Measurements from ENCODE around the gene C2orf15. TPM values are rescaled to one million over a fixed set of nuclear protein-coding genes. Genes with fewer than 3 reads are reported as not detected.

Gene C2orf15
- total RNA-seq, 1 experiment from 2014 or later = 1.9 TPM

DNA sequence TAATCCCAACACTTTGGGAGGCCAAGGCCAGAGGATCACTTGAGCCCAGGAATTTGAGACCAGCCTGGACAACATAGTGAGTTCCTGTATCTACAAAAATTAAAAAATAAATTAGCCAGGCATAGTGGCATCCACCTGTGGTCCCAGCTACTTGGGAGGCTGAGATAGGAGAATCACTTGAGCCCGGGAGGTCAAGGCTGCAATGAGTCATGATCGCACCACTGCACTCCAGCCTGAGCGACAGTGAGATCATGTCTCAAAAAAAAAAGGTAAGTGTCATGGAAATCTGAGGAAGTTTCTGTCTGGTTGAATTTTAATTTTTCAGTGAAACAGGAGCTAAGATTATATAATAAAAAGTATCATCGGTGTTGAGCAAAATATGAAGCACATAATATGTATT is 2.5 kb upstream of the C2orf15 start:
- BruUV-seq (replicated peaks) = no TSS peak
- POLR2A ChIA-PET = no interaction called here
- no peak for ATAC-seq
- no peaks in the 10 kb centered on the region for H4K20me1 ChIP-seq (ENCODE audit: insufficient read depth)
- RAD21 ChIA-PET (ENCODE audit: low non-redundant PET in 1 of 2, low total read pairs in 2 of 2, uncharacterized antibody in 2 of 2, unreplicated experiment in 2 of 2) = no interaction called here
- H3K4me1 ChIP-seq (ENCODE audit: control insufficient read depth in 1 of 2, insufficient read depth in 2 of 2, low read length in 2 of 2) = peaks cover 10 to 27% of the 10 kb centered on the region in 2 experiments
- H3K27ac ChIP-seq (ENCODE audit: low read depth, low read length) = no peak overlapping the region
- H3K4me3 ChIP-seq (replicated peaks in 1 of 2; ENCODE audit: low read depth in 1 of 2, low read length in 2 of 2) = no peak overlapping the region
- no peak for DNase-seq (ENCODE audit: low read depth, low spot score)
- no peak overlapping the region for H3K4me2 ChIP-seq (ENCODE audit: low read length)
- H3K27me3 ChIP-seq (ENCODE audit: insufficient read depth, low read length) = no peaks in the 10 kb centered on the region
- CTCF ChIA-PET = no interaction called here
- H3K9ac ChIP-seq (ENCODE audit: low read length) = no peak overlapping the region
- H3K36me3 ChIP-seq (ENCODE audit: control insufficient read depth in 1 of 2, insufficient read depth in 2 of 2, low read length in 2 of 2) = no peaks in the 10 kb centered on the region
- no peaks in the 10 kb centered on the region for H3K9me2 ChIP-seq (ENCODE audit: insufficient read depth)
- TF ChIP-seq, protein P1, sequence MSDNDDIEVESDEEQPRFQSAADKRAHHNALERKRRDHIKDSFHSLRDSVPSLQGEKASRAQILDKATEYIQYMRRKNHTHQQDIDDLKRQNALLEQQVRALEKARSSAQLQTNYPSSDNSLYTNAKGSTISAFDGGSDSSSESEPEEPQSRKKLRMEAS (IDR thresholded peaks at IDR 0.05) = no peak
- no peak for TF ChIP-seq YY1 (IDR thresholded peaks at IDR 0.05; ENCODE audit: extremely low read depth, insufficient replicate concordance, low read depth, low read length)
- H2AFZ ChIP-seq (ENCODE audit: low read depth, low read length, poor library complexity, severe bottlenecking) = no peak overlapping the region
- intact Hi-C loops (cut with micrococcal nuclease) = no loop called here
- H3K9me3 ChIP-seq (ENCODE audit: control insufficient read depth in 1 of 2, insufficient read depth in 1 of 2, low read depth in 1 of 2, low read length in 2 of 2) = 0 out of 4 replicates have a peak, but pooled peaks cover 0 to 3% of the 10 kb centered on the region in 2 experiments
- H3K79me2 ChIP-seq (ENCODE audit: insufficient read depth, low read length) = no peaks in the 10 kb centered on the region

DNA sequence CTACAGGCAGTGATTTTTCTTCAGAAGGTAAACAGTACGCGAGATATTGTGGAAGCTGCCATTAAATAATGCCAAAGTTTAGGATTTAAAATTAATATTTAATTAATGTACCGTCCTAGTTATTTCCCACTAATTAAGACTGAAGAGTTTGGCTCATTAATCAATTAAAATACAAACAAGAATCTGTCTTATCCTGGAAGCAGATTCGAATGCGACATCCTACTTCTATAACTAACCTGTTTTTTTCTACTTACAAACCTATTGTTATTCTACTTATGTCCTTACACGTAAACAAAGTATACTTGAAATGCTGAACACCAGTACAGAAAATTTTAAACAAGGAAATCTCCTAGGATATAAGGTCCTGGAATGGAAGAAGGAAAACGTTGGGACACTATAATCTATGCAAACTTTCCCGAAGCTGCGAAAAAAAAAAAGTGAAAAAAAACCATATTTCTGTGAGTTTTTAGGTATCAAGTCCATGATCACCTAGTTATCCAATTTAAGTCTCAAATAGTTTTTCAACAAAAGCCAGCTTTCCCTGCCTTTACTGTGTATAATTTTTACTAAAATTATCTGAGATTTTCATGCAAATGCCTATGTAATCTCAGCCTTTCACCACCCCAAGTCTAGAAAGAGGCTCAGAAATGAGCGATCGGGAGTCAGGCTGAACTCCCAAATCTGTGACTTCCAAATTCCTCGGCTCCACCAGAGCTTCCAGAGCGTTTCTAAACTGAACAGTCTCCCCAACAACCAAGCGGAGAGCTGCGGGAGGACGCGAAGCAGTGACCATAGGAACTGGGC is 1.2 kb upstream of the C2orf15 start:
- CTCF ChIA-PET = interaction anchor here (2.1 kb wide), 1 partner anchor 491 kb away, joined by 9 read pairs; no protein-coding TSS in a partner anchor
- Histone ChIP-seq H3K4me3 (replicated peaks in 1 of 2; ENCODE audit: low read depth in 1 of 2, low read length in 2 of 2) (peak overlapping the region; percentile 60 to 75), H3K9me3 (ENCODE audit: control insufficient read depth in 1 of 2, insufficient read depth in 1 of 2, low read depth in 1 of 2, low read length in 2 of 2) (no peaks in the 10 kb centered on the region), H3K79me2 (ENCODE audit: insufficient read depth, low read length) (no peaks in the 10 kb centered on the region), H3K9me2 (ENCODE audit: insufficient read depth) (no peaks in the 10 kb centered on the region), H4K20me1 (ENCODE audit: insufficient read depth) (no peaks in the 10 kb centered on the region), H3K9ac (ENCODE audit: low read length) (peak overlapping the region; percentile 71), H3K4me2 (ENCODE audit: low read length) (peak overlapping the region; percentile 92), H3K4me1 (ENCODE audit: control insufficient read depth in 1 of 2, insufficient read depth in 2 of 2, low read length in 2 of 2) (peaks cover 10 to 27% of the 10 kb centered on the region in 2 experiments), H3K27ac (ENCODE audit: low read depth, low read length) (peak overlapping the region; percentile 87), H3K36me3 (ENCODE audit: control insufficient read depth in 1 of 2, insufficient read depth in 2 of 2, low read length in 2 of 2) (no peaks in the 10 kb centered on the region), H3K27me3 (ENCODE audit: insufficient read depth, low read length) (no peaks in the 10 kb centered on the region), H2AFZ (ENCODE audit: low read depth, low read length, poor library complexity, severe bottlenecking) (peak overlapping the region; percentile 56)
- no peak for TF ChIP-seq ZBTB33 (IDR thresholded peaks at IDR 0.05; ENCODE audit: extremely low read depth, insufficient replicate concordance, low read length)
- no peak for TF ChIP-seq POLR2A (IDR thresholded peaks at IDR 0.05; ENCODE audit: borderline replicate concordance, extremely low read depth, insufficient read depth, insufficient read length)
- no peak for TF ChIP-seq EZH2 (IDR thresholded peaks at IDR 0.05)
- RAD21 ChIA-PET (ENCODE audit: low non-redundant PET in 1 of 2, low total read pairs in 2 of 2, uncharacterized antibody in 2 of 2, unreplicated experiment in 2 of 2) = no interaction called here
- no peak for DNase-seq (ENCODE audit: low read depth, low spot score)
- intact Hi-C loops (cut with micrococcal nuclease) = no loop called here
- BruUV-seq (replicated peaks) = TSS peak; percentile 42
- POLR2A ChIA-PET = interaction anchor here (1.4 to 2.2 kb wide), 4 partner anchors 13 to 197 kb away, joined by 5 to 9 read pairs (median 6); partner anchors contain the start of genes EIF5B, LIPT1, MITD1 and MRPL30
- ATAC-seq = no peak

All from HCT116 (cell line).